Smooth muscle cell (in vitro differentiated cells): Measurements from ENCODE around the gene PXDN. TPM values are rescaled to one million over a fixed set of nuclear protein-coding genes. Genes with fewer than 3 reads are reported as not detected.

Experiments
- DNase-seq: peaks from one replicate; lab custom pipeline; 2025; ENCODE audit not compliant: unreplicated experiment; lab: John Stamatoyannopoulos, UW
- H2AFZ ChIP-seq: fragments of 200-600 bp; sonication (generic); 2 replicates; pipeline ENCODE4 v1.6.0; 2016; ENCODE audit warnings: antibody characterized with exemption, low read depth, mild to moderate bottlenecking
- H3F3A ChIP-seq: fragments of 200-600 bp; sonication (generic); 2 replicates; pipeline ENCODE4 v1.6.0; 2017; ENCODE audit warnings: antibody characterized with exemption, low read depth
- H3K27ac ChIP-seq: fragments of 200-600 bp; sonication (generic); 2 replicates; pipeline ENCODE4 v1.5.1; 2016; ENCODE audit warnings: low read depth, mild to moderate bottlenecking
- H3K27me3 ChIP-seq: fragments of 200-600 bp; sonication (generic); 2 replicates; pipeline ENCODE4 v1.6.1; 2016; ENCODE audit warnings: low read depth, mild to moderate bottlenecking
- H3K36me3 ChIP-seq: fragments of 200-600 bp; sonication (generic); 2 replicates; pipeline ENCODE4 v1.5.1; 2016; ENCODE audit warnings: low read depth
- H3K4me1 ChIP-seq: fragments of 200-600 bp; sonication (generic); 2 replicates; pipeline ENCODE4 v1.5.1; 2016; ENCODE audit warnings: low read depth
- H3K4me2 ChIP-seq: fragments of 200-600 bp; sonication (generic); 2 replicates; pipeline ENCODE4 v1.6.0; 2016; ENCODE audit warnings: mild to moderate bottlenecking
- H3K4me3 ChIP-seq: fragments of 200-600 bp; sonication (generic); 2 replicates; pipeline ENCODE4 v1.5.1; 2016; ENCODE audit warnings: mild to moderate bottlenecking
- H3K79me2 ChIP-seq: fragments of 200-600 bp; sonication (generic); 2 replicates; pipeline ENCODE4 v1.6.0; 2016; ENCODE audit warnings: low read depth, mild to moderate bottlenecking
- H3K9ac ChIP-seq: fragments of 200-600 bp; sonication (generic); 2 replicates; pipeline ENCODE4 v1.6.0; 2016; ENCODE audit warnings: low read depth
- H3K9me3 ChIP-seq: fragments of 200-600 bp; sonication (generic); replicated peaks from 2 replicates; pipeline ENCODE4 v1.5.1; 2016; ENCODE audit warnings: low read depth
- H4K20me1 ChIP-seq: fragments of 200-600 bp; sonication (generic); 2 replicates; pipeline ENCODE4 v1.6.0; 2016; ENCODE audit warnings: low read depth
- CTCF ChIP-seq: fragments of 200-600 bp; sonication (generic); IDR thresholded peaks from 2 replicates; pipeline ENCODE4 v1.5.1; 2017; ENCODE audit warnings: borderline replicate concordance, mild to moderate bottlenecking, antibody characterized with exemption; ENCODE audit not compliant: insufficient read depth, poor library complexity, severe bottlenecking
- WGBS: methylation state at CpG from one replicate; pipeline ENCODE4 v1.1.7; 2016; ENCODE audit warnings: low lambda C conversion rate; 5-methylcytosine and 5-hydroxymethylcytosine counted together
- polyA plus RNA-seq: library from polyadenylated mRNA; unstranded; fragments of >200 nt; fragmentation: Nextera tagmentation; extraction: Ambion mirVana; gene quantifications from 2 replicates; pipeline ENCODE4 v1.2.1, GENCODE V29; 2016
- total RNA-seq: library from RNA; depleted of rRNA; stranded (reverse); fragments of >200 nt; gene quantifications from 2 replicates; pipeline ENCODE4 v1.2.3, GENCODE V29; 2014

The PXDN gene
- total and polyA plus RNA-seq, 2 experiments from 2014 or later = 328 to 333 TPM

- Histone ChIP-seq H3K27me3 (no peaks in the 10 kb centered on the region), H2AFZ (no peak overlapping the region), H3K4me3 (no peak overlapping the region), H4K20me1 (no peaks in the 10 kb centered on the region), H3K9me3 (no peaks in the 10 kb centered on the region), H3K36me3 (no peaks in the 10 kb centered on the region), H3K27ac (no peak overlapping the region), H3K4me1 (peaks cover 15% of the 10 kb centered on the region), H3K4me2 (no peak overlapping the region), H3K9ac (no peak overlapping the region), H3F3A (no peaks in the 10 kb centered on the region), H3K79me2 (no peaks in the 10 kb centered on the region)
- no peak for TF ChIP-seq CTCF
- WGBS = 89% methylated on average over 20 of the region's 20 CpGs
- DNase-seq = no peak
These were observed 125.9 kb downstream of the PXDN start for GRCh38 chr2:1618191-1618961.

GRCh38 chr2:1617425-1618021 is 126.8 kb downstream of the PXDN start:
- Histone ChIP-seq H3K4me2 (no peak overlapping the region), H3K4me3 (no peak overlapping the region), H3K4me1 (peaks cover 15% of the 10 kb centered on the region), H3K27ac (no peak overlapping the region), H3K79me2 (no peaks in the 10 kb centered on the region), H3K27me3 (no peaks in the 10 kb centered on the region), H3K9me3 (no peaks in the 10 kb centered on the region), H4K20me1 (no peaks in the 10 kb centered on the region), H3K9ac (no peak overlapping the region), H3K36me3 (no peaks in the 10 kb centered on the region), H2AFZ (no peak overlapping the region), H3F3A (no peaks in the 10 kb centered on the region)
- TF ChIP-seq CTCF = no peak
- WGBS = 64% methylated on average over 11 of the region's 11 CpGs
- no peak for DNase-seq

- H4K20me1 ChIP-seq = no peaks in the 10 kb centered on the region
- no peaks in the 10 kb centered on the region for H3K27me3 ChIP-seq
- no peak overlapping the region for H3K27ac ChIP-seq
- peaks cover 15% of the 10 kb centered on the region for H3K4me1 ChIP-seq
- no peak overlapping the region for H3K9ac ChIP-seq
- no peaks in the 10 kb centered on the region for H3K79me2 ChIP-seq
- H3F3A ChIP-seq = no peaks in the 10 kb centered on the region
- no peak overlapping the region for H3K4me2 ChIP-seq
- H3K9me3 ChIP-seq = no peaks in the 10 kb centered on the region
- 69% methylated on average over 10 of the region's 10 CpGs for WGBS
- no peak for TF ChIP-seq CTCF
- no peak overlapping the region for H2AFZ ChIP-seq
- no peak for DNase-seq
- H3K4me3 ChIP-seq = no peak overlapping the region
- no peaks in the 10 kb centered on the region for H3K36me3 ChIP-seq
These were observed 129.8 kb downstream of the PXDN start for GRCh38 chr2:1614564-1614963.
